ENCODE measurements around the gene TNXB.
"Not testable (repeated sequence)": the region's sequence is repeated elsewhere in the genome, so short reads cannot be mapped to it uniquely, and the experiment has no call there.

TNXB gene

DNA sequence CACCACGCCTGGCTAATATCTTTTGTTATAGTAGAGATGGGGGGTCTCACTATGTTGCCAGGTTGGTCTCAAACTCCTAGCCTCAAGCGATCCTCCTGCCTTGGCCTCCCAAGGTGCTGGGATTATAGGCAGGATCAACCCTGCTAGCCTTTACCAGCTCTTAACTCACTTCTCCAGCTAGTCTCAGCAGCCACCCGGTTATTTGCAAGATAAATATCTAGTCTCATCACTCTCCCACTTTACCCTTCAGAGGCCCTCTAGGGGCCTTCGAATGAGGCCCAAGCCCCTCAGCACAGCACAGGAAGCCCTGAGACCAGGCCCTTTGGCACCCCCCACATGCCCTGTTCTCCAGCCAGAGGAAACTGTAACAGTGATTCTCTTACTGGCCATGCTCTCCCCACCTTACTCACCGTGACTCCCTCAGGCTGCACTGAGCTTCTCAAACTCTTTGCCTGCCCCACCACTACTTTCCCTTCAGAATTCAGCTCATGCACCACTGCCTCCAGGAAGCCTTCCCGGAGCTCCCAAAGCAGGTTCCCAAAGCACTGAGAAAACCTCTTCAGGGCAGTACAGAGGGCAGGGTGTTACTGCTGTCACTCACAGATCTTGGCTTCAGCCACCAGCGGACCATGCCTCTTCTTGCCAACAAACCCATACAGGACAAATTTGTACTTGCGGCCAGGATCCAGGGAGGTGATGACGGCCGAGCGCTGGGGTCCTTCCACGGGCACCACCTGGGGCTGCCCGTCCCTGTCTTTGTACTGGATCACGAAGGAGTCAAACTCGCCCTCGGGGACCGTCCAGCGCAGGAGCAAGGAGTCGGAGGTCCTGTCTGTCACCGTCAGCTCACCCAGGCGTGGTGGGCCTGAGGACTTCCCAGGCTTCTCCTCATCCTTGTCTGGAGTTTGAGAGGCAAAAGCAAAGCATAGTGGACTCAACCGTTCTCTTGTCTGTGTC is 25.0 kb downstream of the TNXB start:
- DNase-seq, result no peak

- no peak for DNase-seq
These were observed 26.2 kb downstream of the TNXB start for GRCh38 chr6:32082935-32083334.

GRCh38 chr6:32082478-32082877 is 26.7 kb downstream of the TNXB start:
- no peak for DNase-seq

GRCh38 chr6:32081168-32081990 is 27.8 kb downstream of the TNXB start:
- no peak for DNase-seq

DNA sequence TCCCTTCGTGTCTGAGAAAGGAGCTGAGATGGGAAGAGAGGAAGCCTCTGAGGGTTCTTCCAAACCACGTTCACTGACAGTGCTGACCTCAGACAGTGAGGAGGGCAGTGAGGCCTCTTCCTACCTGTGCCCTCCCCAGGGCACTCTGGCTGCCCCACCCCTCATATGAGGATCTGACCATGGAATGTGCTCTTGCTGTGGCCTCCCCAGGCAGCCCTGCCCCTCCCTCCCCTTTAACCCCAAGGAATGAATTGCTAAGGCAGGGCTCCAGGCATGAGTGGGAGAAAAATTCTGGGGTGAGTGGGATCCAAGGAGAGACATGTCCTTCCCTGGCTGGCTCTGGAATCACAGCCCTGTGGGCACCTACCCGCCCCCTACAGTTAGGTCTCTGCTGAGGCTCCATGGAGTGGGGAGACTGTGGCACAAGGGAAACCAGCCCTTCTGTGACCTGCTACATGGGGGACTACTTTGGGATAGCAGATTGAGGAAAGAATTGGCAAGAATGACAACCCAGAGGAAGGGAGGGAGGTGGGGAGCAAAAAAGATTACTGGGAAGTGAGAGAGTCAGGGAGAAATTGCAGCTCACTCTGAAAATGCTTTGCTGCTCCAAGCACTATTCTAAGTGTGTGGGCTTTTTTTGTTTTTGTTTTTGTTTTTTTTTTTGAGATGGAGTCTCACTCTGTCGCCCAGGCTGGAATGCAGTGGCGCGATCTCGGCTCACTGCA is 29.4 kb downstream of the TNXB start:
- DNase-seq, result no peak

- DNase-seq, result no peak
These were observed 32.8 kb downstream of the TNXB start for GRCh38 chr6:32076321-32076809.

GRCh38 chr6:32075781-32076180 is 33.4 kb downstream of the TNXB start:
- DNase-seq, result no peak

DNA sequence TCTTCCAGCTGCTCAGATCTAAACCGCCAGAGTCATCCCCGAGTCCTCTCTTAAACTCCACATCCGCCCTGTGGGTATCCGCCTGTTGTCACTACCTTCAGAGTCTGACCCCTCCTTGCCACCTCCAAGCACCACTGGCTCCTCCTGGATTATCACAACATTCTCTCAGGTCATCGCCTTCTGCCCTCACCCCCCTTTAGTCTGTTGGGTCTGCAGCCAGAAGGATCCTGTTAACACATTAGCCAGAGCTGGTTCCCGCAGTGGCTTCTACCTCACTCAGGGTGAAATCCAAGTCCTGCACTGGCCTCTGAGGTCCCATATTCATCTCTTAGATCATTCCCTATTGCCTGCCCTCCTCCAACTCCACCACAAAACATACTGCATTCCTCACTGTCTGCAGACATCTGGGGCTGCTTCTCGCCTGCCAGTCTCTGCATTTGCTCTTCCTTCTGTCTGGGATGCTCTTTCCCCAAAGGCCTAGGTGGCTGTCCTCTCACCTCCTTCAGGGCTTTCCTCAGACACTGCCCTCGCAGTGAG is 34.1 kb downstream of the TNXB start:
- DNase-seq, result no peak

GRCh38 chr6:32073613-32074012 is 35.5 kb downstream of the TNXB start:
- DNase-seq, result no peak

DNA sequence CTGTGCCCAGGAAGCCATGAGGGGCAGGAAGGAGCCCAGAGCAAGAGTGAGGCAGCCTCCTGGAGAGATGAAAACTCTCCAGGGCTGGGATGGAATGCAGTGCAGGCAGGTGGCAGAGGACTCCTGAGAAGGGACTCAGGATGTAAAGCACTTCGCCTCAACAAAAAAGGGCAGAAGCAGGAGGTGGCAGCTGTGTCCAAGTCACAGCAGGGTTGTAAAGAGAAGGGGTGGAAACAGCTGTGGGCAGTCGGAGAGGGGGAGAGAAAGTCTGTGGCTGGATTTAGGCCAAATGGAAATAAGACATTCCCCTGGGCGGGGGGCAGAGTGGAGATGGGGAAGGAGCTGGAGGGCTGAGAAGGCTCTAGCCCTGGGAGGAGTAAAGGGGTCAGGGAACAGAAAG is 36.0 kb downstream of the TNXB start:
- no peak for DNase-seq

DNA sequence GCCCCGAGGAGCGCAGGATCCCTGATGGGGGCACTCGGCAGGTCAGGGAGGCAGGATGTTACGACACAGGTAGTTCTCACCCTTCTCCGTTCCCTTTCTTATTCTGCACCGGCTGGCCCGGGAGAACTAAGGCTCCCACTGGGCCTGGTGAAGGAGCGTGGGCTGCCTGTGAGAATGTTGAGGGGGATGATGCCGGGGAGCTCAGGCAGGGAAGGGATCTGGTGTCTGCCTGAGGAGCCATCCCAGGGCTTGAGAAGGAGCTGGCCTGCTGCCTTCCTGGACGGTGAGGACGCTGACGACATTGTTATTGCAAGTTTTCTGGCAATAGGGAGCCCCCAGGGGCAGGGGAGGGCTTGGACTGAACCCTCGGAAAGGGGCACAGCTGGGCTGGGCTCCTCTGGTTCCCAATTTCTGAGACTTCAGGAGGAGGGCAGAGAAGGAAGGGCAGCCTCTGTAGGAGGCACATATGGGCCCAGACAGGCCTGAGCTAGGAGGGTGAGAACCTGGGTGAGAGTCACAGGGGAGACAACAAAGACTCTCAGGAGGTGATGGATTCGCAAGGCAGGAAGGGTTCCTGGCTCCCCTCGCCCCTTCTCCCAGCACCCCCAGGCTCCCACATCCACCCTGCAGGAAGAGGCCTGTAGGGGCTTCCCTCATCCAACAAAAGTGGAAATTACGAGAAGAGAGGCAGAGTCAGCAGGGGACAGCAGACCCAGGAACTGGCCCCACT is 38.2 kb downstream of the TNXB start:
- DNase-seq, result no peak

- no peak for DNase-seq
These were observed 39.1 kb downstream of the TNXB start for GRCh38 chr6:32069878-32070515.

GRCh38 chr6:32069460-32069859 is 39.7 kb downstream of the TNXB start:
- DNase-seq, result no peak

GRCh38 chr6:32068867-32069266 is 40.3 kb downstream of the TNXB start:
- DNase-seq, result no peak

DNA sequence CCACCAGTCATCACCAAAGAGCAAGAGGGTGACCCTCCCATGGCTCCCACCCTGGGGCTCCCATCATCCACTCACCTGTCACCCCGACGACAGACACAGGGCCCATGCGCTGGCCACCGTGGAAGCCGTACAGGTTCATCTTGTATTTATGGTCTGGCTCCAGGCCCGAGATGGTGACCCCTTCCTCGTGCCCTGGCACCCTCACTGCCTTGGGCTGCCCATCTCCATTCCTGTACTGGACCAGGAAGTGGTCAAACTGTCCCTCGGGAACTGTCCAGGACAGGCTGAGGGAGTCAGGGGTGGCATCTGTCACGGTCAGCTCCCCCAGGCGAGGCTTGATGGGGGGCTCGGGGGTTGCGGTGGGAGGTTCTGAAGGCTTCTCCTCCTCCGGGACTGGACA is 40.8 kb downstream of the TNXB start:
- DNase-seq, result not testable (repeated sequence)

GRCh38 chr6:32067521-32067920 is 41.6 kb downstream of the TNXB start:
- DNase-seq, result not testable (repeated sequence)

DNA sequence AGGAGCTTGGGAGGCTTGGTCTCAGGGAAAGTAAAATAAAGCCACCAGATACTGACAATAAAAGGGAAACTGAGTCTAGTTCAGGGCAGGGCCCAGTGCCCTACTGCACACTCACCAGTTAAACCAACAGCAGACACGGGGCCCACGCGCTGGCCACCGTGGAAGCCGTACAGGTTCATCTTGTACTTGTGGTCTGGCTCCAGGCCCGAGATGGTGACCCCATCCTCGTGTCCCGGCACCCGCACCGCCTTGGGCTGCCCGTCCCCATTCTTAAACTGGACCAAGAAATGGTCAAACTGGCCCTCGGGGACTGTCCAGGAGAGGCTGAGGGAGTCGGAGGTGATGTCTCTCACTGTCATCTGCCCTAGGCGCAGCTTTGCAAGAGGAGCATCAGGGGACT is 44.4 kb downstream of the TNXB start:
- no peak for DNase-seq

DNA sequence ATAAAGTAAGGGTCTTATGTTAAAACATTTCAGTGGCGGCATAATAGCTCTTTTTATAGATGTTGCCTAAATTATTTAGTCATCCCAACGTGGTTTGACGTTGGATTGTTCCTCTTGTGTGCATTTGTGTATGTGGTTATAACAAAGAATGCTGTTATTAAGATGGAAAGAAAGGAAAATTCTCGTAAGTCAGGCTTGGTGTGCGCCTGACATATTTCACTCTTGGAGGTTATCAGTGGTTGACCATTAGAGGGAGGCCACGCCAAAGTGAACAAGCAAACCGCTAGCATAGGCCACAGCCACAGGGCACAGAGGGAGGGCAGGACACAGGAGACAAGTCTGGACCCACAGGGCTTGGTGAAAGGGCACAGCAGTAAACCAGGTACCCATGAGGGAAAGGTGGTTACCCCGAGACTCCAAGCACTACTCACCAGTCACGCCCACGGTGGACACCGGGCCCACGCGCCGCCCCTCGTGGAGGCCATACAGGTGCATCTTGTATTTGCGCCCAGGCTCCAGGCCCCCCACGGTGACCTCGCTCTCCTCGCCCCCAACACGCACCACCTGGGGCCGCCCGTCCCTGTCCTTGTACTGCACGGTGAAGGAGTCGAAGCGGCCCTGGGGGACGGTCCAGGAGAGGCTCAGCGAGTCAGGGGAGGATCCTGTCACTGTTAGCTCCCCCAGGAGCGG is 48.0 kb downstream of the TNXB start:
- no peak for DNase-seq

DNA sequence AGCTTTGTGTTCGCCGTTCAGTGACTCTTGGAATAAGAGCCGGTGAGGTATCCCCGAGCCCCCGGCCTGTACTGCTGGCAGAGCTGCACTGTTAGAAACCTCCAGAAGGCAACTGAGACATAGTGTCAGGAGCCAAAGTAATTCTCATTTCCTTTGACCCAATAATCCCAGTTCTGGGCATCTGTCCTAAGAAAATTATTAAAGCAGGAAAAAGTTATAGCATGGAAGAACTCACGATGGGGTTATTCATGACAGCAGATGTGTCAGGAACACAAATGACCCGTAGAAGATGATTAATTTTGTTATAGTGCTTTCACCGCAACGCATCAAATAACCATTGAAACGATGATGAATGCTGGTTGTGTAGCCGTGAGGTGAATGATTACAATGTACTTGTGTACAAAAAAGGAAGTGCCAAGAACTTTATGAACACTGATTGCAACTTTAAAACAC is 50.6 kb downstream of the TNXB start:
- no peak for DNase-seq

GRCh38 chr6:32057966-32058365 is 51.2 kb downstream of the TNXB start:
- DNase-seq, result no peak

DNA sequence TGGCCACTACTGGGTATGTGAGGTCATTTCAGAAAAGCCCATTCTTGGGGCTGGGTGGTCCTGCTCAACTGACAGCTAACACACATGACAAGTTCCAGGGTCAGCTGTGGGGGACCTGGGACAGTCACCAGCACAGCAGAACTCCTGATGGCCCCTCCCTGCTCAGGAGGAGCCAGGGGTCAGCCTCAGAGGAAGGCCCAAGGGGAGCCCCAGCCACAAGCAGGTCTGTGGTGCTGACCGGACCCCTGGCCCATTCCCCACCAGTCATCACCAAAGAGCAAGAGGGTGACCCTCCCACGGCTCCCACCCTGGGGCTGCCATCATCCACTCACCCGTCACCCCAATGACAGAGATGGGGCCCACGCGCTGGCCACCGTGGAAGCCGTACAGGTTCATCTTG is 52.9 kb downstream of the TNXB start:
- no peak for DNase-seq

Measured in activated naive CD4-positive, alpha-beta T cell treated with Interleukin-2 at 50 U/mL for 16 hours (primary cell).